GM21786 (cell line): ENCODE measurements around the gene PIM1.
"Not testable (repeated sequence)": the region's sequence is repeated elsewhere in the genome, so short reads cannot be mapped to it uniquely, and the experiment has no call there.

Experiments
- ATAC-seq: cut with Tn5 transposase; IDR thresholded peaks from one replicate; pipeline ENCODE4 v1.9.1; 2021; ENCODE audit not compliant: unreplicated experiment

PIM1 gene

GRCh38 chr6:37169496-37170272 lies at the start of gene PIM1:
Gene PIM1 (plus strand): TSS chr6:37170152. CDS start chr6:37170576, 424 bp downstream.
- peak; percentile 54 for ATAC-seq

GRCh38 chr6:37121556-37121955 lies 48.4 kb upstream of the PIM1 start:
- no peak for ATAC-seq

- ATAC-seq: no peak
These were observed 47.1 kb upstream of the PIM1 start for GRCh38 chr6:37122861-37123260.

GRCh38 chr6:37123957-37124729 lies 45.8 kb upstream of the PIM1 start:
- no peak for ATAC-seq

GRCh38 chr6:37125774-37126492 lies 44.0 kb upstream of the PIM1 start:
- ATAC-seq: no peak

GRCh38 chr6:37126493-37126958 lies 43.4 kb upstream of the PIM1 start:
- ATAC-seq: no peak

- no peak for ATAC-seq
These were observed 42.9 kb upstream of the PIM1 start for GRCh38 chr6:37126961-37127616.

GRCh38 chr6:37127961-37128862 lies 41.7 kb upstream of the PIM1 start:
- ATAC-seq: no peak

- not testable (repeated sequence) for ATAC-seq
These were observed 41.0 kb upstream of the PIM1 start for GRCh38 chr6:37128863-37129443.

- no peak for ATAC-seq
These were observed 40.4 kb upstream of the PIM1 start for GRCh38 chr6:37129566-37129965.

GRCh38 chr6:37130704-37131103 lies 39.2 kb upstream of the PIM1 start:
- ATAC-seq: no peak

- ATAC-seq: no peak
These were observed 38.6 kb upstream of the PIM1 start for GRCh38 chr6:37131104-37131959.

GRCh38 chr6:37131960-37132253 lies 38.0 kb upstream of the PIM1 start:
- ATAC-seq: no peak

- ATAC-seq: no peak
These were observed 35.9 kb upstream of the PIM1 start for GRCh38 chr6:37134036-37134395.

GRCh38 chr6:37134396-37135191 lies 35.4 kb upstream of the PIM1 start:
- no peak for ATAC-seq

GRCh38 chr6:37135835-37136694 lies 33.9 kb upstream of the PIM1 start:
- ATAC-seq: no peak

- ATAC-seq: no peak
These were observed 33.1 kb upstream of the PIM1 start for GRCh38 chr6:37136821-37137200.
